Activated CD8-positive, alpha-beta memory T cell treated with anti-CD3 and anti-CD28 coated beads for 4 hours (primary cell): Measurements from ENCODE around the gene ZNFX1.

Experiments used
- DNase-seq, 2 donors: peaks; one replicate each; pipeline ENCODE4 v3.0.0-alpha.2; 2020; ENCODE audit warnings: low read depth in 2 of 2

ZNFX1 gene

GRCh38 chr20:49292010-49292409 lies 14.2 kb upstream of the ZNFX1 start:
- no peak for DNase-seq

- DNase-seq, result no peak
Observed at GRCh38 chr20:49291200-49291599, 13.3 kb upstream of the ZNFX1 start.

- DNase-seq, result no peak
Observed at GRCh38 chr20:49290608-49291191, 12.8 kb upstream of the ZNFX1 start.

- DNase-seq, result no peak
Observed at GRCh38 chr20:49288784-49289696, 11.2 kb upstream of the ZNFX1 start.

- no peak for DNase-seq
Observed at GRCh38 chr20:49288250-49288751, 10.4 kb upstream of the ZNFX1 start.

- no peak for DNase-seq
Observed at GRCh38 chr20:49287555-49288249, 9.8 kb upstream of the ZNFX1 start.

- DNase-seq, result no peak
Observed at GRCh38 chr20:49286689-49287551, 9.1 kb upstream of the ZNFX1 start.

- DNase-seq, result no peak
Observed at GRCh38 chr20:49285813-49286494, 8.1 kb upstream of the ZNFX1 start.

GRCh38 chr20:49285233-49285668 lies 7.4 kb upstream of the ZNFX1 start:
- no peak for DNase-seq

- DNase-seq, result no peak
Observed at GRCh38 chr20:49284818-49285217, 7.0 kb upstream of the ZNFX1 start.

GRCh38 chr20:49283703-49284625 lies 6.1 kb upstream of the ZNFX1 start:
- no peak for DNase-seq

- DNase-seq, result no peak
Observed at GRCh38 chr20:49283176-49283702, 5.4 kb upstream of the ZNFX1 start.

GRCh38 chr20:49282584-49283171 lies 4.8 kb upstream of the ZNFX1 start:
- DNase-seq, result no peak

GRCh38 chr20:49281913-49282467 lies 4.1 kb upstream of the ZNFX1 start:
- DNase-seq, result no peak

- no peak for DNase-seq
Observed at GRCh38 chr20:49281059-49281912, 3.4 kb upstream of the ZNFX1 start.

- no peak for DNase-seq
Observed at GRCh38 chr20:49280463-49281058, 2.7 kb upstream of the ZNFX1 start.

GRCh38 chr20:49279677-49280462 lies 2.0 kb upstream of the ZNFX1 start:
- no peak for DNase-seq
